Activated CD4-positive, alpha-beta T cell treated with anti-CD3 and anti-CD28 coated beads for 4 hours (primary cell): ENCODE data around the gene TSPAN31.
"Not testable (repeated sequence)": the region's sequence is repeated elsewhere in the genome, so short reads cannot be mapped to it uniquely, and the experiment has no call there.

Experiments
- DNase-seq, 2 donors: peaks; one replicate each; pipeline ENCODE4 v3.0.0-alpha.2; 2020

TSPAN31 gene

DNA sequence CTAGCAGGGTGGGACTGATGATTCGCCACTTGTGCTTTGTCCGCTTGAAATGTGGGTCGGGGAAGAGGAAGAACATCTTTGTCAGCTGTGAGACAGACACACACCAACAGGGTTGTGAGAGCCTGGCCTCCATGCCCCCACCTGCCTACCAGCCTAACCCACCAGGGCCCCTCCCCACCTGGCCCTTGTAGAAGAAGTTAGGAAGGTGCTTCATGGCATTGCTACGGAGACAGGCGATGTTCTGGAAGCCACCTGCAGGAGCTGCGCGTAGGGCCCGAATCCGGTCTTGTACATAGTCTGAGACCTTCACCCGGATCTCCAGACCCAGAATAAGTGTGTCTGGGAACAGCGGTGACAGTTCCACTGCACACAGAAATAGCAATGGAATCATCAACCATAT is 24.8 kb downstream of the TSPAN31 start:
- no peak for DNase-seq

DNA sequence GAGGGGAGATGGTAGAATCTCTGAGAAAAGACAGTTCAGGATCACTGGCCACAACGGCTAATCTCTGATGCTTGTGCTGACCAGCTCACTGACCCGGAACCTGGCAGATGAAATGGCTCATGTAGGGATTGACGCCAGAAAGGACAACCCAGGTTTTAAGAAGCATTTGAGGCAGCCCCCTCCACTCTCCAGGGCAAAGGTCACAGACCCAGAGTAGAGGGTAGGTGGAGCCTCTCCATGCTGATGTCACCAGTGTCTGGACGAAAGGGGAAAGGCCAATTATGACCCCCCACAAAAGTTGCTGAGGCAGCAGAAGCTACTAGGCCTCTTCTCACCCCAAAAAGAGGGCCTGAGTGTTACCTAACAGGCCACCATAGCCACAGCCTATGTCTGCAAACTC is 25.9 kb downstream of the TSPAN31 start:
- no peak for DNase-seq

DNA sequence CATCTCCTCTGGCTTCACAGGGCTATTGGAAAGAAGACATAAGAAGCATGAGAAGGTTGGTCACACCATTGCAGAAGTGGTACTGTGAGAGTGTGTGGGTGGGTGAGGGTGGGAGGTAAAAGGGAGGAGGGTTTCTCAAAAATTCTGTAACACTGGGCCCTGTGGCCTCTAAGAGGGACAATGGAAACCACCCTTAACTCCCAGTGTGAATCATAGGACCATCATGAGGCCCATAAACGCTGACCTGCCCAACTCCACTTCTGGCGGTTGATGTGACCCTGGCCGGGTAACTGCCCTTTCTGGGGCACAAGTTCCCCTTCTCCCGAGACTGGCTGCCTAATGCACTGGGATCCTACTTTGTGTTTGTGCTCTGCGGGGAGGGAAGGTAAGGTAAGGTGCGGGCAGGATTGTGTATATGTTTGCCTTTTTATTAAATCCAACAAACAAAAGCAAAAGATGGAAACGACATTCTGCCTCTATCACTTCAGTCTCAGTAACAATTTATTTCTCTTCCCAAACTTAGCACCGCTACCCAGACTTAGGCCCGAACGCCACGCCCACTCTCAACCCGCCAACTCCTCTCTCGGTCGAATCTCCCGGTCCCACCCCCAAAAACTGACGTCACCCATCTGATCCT is 26.5 kb downstream of the TSPAN31 start:
- DNase-seq: peak; percentile 93 to 94

DNA sequence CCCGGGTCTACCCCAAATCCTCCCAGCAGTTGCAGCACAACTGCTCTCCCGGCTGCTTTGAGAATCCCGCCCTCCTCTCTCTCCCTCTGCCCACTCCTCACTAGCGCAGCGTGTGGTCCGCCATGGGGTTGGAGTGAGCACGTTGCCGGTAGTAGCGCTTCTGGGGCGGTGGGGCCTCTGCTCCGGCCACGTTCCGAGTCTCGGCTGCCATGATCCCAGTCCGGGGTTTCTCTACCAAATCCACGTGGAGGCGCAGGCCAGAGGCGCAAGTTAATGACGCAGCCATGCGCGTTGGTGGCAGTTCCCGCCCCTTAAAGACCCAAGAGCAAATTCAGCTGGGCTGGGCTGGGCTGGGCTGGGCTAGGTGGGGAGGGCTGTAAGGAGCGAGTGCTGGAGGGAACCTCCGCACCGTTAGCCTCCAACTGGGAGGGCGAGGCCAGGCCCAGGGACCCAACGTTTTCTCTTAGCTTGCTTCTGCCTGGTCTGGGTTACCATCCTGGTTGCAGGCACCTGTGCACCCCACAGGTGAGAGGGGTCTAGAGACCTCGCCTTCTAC is 27.1 kb downstream of the TSPAN31 start, which contains the start of gene METTL1:
TSS of gene METTL1 (minus strand) at position 233 of the 556 bp plus-strand sequence. CDS start at position 211, 22 bp downstream.
- peak; percentile 93 for DNase-seq

DNA sequence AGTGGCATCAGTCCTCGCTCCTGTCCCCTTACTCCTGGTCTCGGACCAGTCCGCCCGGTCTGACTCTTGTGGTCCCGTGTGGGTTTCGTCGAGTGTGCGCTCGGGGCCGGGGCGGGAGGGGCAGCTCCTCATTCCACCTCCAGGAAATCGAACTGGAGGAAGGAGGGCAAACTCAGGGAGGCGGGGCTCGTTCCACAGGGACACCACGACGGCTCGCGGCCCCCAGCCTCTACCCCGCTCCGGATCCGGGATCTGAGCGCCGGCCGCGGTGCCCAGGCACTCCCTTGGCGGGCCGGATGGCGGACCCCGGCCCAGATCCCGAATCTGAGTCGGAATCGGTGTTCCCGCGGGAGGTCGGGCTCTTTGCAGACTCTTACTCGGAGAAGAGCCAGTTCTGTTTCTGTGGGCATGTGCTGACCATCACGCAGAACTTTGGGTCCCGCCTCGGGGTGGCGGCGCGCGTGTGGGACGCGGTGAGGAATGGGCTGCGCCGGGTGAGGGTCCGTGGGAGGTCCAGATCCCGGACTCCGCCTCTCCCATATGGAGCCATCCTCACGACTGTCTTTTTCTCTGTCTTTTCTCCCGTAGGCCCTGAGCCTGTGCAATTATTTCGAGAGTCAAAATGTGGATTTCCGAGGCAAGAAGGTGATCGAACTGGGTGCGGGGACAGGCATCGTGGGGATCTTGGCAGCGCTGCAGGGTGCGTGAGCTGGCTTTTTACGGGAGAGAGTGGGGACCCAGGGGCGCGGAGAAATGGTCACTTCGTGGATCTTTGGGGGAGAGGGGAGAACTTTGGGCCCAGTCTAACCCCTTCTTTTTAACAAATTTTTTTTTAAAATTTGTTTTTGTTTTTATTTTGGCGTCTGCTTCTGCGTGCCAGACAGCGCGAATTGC is 27.8 kb downstream of the TSPAN31 start, which contains the start of gene EEF1AKMT3:
TSS of gene EEF1AKMT3 (plus strand) at position 186 of the 894 bp plus-strand sequence. CDS start at position 297, 111 bp downstream.
- peak; percentile 22 to 41 for DNase-seq

DNA sequence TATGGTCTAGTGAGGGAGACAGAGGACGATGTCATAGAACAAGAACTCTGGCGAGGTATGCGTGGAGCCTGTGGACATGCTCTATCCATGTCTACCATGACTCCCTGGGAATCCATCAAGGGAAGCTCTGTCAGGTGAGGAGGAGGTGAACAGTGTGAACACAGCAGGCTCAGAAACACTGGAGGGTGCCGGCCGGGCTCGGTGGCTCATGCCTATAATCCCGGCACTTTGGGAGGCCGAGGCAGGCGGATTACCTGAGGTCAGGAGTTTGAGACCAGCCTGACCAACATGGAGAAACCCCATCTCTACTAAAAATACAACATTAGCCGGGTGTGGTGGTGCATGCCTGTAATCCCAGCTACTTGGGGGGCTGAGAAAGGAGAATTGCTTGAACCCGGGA is 29.8 kb downstream of the TSPAN31 start:
- DNase-seq: not testable (repeated sequence)

DNA sequence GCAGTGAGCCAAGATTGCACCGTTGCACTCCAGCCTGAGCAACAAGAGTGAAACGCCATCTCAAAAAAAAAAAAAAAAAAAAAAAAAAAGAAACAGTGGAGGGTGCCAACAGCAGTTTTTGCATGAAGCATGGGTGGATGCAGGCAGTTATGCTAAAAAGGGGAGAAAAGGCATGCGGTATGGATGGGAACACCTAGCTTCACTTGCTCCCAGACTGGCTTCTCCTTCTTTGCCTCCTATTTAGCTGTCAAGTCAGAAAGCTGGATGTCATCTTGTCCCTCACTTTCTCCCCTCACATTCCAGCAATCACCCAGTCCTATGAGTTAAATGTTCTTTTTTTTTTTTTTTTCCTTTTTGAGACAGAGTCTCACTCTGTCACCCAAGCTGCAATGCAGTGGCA is 30.2 kb downstream of the TSPAN31 start:
- DNase-seq: no peak

DNA sequence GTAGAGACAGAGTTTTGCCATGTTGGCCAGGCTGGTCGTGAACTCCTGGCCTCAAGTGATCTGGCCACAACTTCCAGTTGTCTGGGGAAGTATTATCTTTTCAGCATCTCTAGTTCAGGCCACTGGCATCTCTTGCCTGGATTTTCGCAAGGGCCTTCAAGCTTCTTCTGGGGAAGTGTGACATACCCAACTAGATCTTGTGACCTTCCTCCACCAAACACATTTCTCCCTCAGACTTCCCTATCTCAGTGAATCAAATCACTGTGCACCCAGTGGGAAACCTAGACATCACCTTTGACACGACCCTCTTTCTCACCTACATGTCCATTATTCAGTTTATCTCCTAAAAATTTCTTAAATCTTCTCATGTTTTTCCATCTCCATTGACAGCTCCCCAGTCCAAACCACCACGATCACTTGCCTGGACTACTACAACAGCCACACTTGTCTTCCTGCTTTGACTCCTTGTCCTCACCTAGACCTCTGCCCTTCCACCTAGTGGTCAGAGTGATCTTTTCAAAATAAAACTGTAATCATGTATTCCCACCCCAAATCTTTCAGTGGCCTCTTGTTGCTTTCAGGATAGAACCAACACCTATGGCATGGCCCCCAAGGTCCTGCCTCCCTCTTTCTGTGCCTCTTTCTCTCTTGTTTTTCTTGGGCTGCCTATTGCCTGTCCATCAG is 30.9 kb downstream of the TSPAN31 start:
- no peak for DNase-seq

DNA sequence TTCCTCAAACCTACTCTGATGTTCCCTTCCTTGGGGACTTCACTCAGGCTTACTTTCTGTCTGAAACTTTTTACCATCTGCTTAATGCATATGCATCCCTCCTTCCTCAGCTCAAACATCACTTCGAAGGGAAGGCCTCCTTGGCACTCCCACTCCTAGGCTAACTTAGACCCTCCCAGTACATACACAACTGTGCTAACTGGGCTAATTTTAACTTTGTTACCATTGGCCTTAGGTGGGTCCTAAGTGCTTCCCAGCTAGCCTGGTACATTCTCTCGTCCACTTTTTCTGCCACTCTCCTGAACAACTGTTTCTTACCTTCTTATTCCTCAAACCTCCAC is 31.4 kb downstream of the TSPAN31 start:
- no peak for DNase-seq

DNA sequence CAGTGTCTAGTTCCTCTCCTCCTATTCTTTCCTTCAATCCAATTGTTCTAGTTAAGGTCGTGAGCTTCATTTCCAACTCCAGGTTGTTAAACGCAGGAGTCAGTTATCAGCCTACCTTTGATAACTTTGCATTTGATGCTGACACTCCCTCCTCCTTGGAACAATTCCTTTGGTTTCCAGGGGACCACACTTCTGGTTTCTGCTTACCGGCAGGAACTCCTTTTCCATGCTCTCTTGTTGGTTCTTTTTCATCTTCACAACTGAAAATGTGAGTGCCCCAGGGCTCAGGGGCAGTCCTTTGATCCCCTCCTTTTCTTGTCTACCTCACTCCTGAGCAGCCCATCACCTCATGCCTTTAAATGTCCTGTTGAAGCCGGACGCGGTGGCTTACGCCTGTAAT is 32.5 kb downstream of the TSPAN31 start:
- no peak for DNase-seq

DNA sequence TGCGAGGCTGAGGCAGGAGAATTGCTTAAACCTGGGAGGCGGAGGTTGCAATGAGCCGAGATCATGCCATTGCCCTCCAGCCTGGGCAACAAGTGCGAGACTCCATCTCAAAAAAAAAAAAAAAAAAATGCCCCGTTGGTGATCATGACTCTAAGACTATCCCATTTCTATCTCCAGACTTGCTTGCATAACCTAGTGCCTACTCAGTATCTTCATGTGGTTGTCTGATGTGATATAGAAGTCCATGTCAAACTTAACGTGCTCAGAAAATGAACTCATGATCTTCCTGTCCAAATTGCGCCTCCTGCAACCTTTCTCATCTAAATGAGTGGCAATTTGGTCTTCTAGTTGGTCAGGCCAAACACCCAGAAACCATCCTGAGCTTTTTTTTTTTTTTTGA is 33.1 kb downstream of the TSPAN31 start:
- DNase-seq: no peak

DNA sequence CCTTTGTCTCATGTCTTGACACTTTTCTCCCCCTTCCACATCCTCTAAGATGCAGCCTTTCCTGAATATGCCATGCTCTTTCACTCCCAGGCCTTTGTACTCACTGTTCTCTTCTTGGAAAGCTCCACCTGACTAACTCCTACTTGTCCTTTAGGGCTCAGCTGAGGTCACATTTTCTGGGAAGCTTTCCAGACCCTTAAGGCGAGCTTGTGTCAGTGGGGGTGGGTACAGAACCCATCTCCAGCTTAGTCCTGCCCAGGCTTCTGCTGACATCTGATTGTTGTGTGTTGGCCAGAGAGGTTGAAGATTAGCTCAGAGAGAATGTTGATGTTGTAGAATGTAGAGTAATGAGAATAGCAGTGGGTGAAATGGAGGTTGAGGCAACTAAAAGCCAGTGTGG is 34.9 kb downstream of the TSPAN31 start:
- no peak for DNase-seq

DNA sequence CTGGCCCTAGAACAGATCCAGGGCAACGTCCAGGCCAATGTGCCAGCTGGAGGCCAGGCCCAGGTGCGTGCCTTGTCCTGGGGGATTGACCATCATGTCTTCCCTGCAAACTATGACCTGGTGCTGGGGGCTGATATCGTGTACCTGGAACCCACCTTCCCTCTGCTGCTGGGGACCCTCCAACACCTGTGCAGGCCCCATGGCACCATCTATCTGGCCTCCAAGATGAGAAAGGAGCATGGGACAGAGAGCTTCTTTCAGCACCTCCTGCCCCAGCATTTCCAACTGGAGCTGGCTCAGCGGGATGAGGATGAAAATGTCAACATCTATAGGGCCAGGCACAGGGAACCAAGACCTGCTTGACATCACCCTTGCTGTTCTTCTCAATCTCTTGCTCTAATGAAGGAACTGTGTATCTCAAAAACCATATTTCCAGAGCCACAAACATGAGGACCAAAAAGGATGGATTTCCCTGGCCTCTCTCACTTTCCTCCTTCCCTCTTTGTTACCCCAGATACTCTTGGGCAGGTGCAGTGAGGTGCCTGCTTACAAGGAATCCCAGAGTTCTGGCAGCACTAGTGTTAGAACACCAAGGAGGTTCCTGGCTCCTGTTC is 35.6 kb downstream of the TSPAN31 start:
- DNase-seq: no peak

DNA sequence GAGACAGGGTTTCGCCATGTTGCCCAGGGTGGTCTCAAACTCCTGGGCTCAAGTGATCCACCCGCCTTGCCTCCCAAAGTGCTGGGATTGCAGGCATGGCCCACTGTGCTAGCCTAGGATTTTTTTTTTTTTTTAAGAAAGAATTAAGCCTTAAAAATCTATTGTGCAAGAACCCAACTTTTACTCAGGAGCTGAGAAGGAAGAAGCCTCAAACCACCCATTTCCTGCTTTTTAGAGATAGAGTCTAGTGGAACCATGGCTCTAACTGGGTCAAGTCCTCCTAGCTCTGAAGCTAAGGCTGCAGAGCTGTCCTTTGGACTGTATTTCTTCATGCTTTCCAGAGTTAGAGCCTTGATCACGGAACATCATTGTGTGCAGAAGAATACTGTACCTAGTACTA is 36.4 kb downstream of the TSPAN31 start:
- no peak for DNase-seq

DNA sequence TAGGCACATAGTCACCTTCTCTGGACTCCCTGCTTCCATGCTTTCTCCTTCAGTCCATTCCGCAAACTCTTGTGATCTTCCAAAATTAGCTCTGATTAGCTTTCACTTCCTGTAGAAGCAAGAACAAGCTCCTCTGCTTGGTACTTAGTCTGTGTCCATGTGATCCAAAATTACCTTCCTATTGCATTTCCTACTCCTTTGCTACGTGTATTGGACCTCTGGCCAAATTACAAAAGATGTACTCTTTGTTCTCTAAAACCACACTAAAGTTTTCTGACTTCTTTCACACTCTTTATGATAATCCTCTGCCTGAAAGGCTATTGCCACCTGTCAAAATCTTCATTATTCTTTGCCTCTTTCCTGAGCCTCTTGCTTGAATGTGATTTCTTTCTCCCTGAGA is 37.0 kb downstream of the TSPAN31 start:
- DNase-seq: no peak

DNA sequence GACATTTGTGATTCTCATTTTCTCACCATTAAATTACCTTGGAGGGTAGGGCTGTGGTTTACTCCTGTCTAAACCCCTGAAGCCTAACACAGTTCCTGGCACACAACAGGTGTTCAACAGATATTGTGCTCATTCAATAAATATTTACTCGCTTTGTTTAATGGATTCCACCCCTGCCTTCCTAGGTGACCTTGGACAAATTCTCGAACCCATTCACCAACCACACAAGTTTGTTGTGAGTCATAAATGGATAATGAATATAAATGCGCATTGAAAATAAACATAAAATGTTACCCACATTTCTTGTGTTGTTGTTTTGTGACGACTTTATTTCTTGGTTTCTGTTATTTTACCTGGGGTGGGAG is 37.4 kb downstream of the TSPAN31 start:
- DNase-seq: no peak

DNA sequence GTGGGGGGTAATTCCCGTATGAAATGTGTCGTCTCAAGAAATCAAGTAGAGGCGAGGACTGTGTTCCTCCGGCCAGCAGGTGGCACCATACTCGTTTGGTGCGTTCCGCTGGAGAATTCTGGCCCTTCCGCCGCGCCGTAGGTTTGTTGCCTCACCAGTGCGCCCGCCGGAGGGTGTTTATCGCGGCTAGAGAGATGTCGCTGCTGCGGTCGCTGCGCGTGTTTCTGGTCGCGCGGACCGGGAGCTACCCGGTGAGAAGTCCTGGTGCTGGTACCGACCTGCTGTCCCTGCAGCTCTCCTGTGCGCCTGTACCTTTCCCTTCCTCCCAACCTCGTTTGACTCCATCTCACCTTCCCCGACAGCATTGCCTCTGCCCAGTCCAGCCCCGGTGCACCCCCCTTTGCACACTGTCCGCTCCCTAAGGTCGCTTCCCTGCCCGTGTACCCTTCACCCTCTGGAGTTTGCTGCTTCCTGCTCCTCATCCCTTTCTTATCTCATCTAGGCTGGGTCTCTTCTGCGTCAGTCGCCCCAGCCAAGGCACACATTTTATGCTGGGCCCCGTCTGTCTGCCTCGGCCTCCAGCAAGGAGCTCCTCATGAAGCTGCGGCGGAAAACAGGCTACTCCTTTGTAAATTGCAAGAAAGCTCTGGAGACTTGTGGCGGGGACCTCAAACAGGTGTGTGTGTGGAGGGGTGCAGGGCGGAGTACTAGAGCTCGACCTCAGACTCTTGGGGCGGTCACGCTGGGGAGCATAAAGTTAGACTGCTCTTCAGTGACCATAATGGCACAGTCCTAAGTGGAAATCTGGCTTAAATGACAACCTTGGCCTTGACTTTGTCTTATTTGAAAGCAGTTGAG is 38.0 kb downstream of the TSPAN31 start, which contains the start of gene TSFM:
TSS of gene TSFM (plus strand) at position 180 of the 858 bp plus-strand sequence. CDS start at position 195, 15 bp downstream.
- peak; percentile 96 to 98 for DNase-seq

DNA sequence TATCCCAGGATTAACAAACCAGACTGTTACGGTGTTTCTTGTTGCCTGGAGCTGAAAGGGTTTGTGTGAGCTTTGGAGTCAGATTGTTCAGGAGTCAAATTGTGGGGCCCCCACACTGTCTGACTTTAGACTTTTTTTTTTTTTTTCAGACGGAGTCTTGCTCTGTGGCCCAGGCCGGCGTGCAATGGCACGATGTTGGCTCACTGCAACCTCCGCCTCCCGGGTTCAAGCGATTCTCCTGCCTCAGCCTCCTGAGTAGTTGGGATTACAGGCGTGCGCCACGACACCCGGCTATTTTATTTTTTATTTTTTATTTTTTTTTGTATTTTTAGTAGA is 38.6 kb downstream of the TSPAN31 start:
- no peak for DNase-seq

DNA sequence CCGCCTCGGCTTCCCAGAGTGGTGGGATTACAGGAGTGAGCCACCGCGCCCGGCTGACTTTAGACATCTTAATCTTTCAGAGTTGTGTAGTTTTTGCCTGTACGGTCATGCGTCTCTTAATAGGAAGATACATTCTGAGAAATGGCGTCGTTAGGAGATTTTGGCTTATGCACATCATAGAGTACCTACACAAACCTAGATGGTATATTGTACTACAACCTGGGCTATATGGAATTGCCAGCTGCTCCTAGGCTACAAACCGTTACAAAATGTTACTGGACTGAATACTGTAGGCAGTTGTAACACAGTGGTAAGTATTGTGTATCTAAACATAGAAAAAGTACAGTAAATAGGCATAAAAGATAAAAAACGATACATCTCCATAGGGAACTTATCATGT is 39.0 kb downstream of the TSPAN31 start:
- no peak for DNase-seq

DNA sequence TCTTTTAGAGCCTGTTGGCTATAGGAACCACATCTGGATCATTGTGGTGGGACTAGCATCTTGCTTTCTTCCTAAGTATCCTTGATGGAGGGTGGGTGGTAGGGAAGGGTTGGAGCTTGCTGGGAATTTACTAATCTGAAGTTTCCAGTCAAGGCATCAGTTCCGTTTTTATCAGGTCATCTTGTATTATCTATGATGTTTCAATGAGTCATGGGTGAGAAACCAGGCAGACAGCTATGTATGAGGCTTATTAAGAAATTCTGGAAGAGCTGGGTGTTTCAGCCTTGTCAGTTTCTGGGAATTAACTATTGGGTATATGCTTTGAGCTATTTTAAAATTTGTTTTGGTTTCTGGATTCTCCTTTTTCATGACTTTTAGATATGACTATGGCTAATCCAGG is 49.1 kb downstream of the TSPAN31 start:
- no peak for DNase-seq

DNA sequence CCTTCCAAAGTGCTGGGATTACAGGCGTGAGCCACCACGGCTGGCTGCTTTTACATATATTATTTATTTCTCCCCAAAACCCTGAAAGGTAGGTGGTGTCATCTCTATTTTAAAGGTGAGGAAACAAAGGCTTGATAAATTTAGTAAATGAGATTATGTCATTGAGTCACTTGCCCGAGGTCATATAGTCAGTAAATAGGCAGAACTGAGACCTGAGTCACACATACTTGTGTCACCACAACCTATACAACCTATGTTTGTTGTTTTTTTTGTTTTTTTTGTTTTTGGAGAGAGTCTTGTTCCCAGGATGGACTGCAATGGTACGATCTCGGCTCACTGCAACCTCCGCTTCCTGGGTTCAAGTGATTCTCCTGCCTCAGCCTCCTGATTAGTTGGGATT is 50.5 kb downstream of the TSPAN31 start:
- no peak for DNase-seq

DNA sequence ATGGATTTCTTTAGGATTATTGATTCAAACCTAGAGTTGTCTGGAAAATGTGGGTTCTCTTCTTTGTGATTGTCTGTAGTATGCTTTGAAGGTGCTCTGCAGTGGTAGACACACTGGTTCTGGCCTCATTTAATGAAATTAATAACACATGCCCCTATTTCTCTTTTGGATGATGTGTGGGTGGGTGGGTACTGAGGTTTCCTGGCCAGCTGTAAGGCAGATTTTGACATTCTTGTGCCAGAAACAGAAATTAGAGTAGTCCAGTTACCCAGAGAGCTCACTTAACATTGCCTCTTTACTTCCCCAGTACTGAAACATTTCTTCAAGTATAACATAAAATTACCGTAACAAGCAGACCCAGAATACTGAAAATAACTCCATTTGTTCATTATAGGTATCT is 52.2 kb downstream of the TSPAN31 start:
- DNase-seq: no peak
